Measurements from ENCODE around the gene NDFIP2.
"Not testable (repeated sequence)": the region's sequence is repeated elsewhere in the genome, so short reads cannot be mapped to it uniquely, and the experiment has no call there.

The NDFIP2 gene

DNA sequence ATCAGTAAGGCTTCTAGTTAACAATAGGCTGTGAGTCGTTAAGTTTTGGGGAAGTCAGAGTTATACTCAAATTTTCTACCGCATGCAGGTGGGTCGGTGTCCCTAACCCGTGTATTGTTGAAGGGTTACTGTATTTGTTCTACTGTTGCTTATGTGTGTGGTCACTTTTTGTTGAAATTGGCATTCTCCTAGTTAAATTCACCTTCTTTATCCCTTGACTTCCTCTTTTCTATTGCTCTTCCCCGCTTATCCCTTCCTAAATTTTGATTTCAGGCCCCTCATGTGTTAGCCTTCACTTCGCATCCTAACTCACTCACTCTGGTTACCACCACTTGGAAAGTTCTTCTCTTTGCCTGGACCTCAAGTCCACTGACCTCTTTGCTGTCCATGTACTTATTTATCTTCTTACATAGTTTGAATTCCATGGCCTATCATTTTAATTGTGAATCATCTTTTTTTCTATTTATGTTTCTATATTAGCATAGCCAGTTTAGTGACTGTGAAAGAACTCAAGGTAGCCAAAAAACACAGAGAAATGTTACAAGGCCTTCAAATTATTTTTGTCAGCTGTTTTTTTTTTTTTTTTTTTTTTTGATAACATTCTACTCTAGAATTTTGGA, 52.9 kb downstream of the NDFIP2 start:
- DNase-seq (ENCODE audit: low read depth in 2 of 2): no peak

DNA sequence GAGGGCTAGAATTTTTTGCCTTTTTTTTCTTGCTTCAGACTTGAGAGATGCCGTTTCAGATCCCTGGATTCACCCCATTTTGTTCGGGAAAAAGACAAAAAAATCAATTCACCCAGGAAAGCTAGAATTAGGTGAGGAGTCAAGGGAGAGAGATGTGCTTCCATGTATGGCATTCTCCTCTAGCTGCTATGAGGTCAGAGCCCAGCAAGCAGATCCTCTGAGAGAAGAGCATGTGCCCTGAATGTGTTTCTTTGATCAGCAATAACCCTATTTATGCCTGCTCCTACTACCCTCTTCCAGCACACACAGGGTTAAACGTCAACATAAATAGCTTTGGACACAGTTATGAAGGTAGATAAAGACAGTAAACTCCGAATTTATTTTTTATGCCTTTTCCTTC, 53.6 kb downstream of the NDFIP2 start:
- no peak for DNase-seq (ENCODE audit: low read depth in 2 of 2)

DNA sequence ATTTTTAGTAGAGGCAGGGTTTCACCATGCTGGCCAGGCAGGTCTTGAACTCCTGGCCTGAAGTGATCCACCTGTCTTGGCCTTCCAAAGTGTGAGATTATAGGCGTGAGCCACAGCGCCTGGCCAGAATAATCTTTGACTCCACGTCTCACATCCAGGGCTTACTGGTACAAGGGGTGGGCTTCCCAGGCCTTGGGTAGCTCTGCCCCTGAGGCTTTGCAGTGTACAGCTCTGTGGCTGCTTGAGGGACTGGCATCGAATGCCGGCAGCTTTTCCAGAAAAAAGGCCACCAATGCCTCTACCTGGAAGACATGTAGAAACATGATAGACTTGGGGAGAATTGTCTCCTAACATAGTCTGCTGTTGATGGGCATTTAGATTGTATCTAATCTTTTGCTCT, 57.8 kb downstream of the NDFIP2 start:
- no peak for DNase-seq (ENCODE audit: low read depth in 2 of 2)

DNA sequence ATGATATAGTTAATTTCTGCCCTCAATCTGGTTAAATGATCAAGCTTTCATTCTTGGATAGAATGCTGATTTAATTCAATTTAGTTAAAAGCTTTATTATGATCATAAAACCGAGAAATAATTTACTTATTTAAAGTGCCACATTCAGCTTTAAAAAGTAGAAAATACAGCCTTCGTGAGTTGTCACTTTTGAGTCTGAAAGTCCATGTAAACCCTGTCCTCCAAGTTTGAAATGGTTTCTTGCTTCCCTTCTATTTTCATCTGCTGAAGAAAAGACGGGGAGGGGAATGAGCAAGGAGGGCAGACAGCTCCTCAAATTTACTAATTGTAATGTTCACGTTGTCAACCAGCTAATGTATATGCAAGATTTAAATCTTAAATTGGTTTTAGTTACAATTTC, 59.5 kb downstream of the NDFIP2 start:
- DNase-seq (ENCODE audit: low read depth in 2 of 2): no peak

DNA sequence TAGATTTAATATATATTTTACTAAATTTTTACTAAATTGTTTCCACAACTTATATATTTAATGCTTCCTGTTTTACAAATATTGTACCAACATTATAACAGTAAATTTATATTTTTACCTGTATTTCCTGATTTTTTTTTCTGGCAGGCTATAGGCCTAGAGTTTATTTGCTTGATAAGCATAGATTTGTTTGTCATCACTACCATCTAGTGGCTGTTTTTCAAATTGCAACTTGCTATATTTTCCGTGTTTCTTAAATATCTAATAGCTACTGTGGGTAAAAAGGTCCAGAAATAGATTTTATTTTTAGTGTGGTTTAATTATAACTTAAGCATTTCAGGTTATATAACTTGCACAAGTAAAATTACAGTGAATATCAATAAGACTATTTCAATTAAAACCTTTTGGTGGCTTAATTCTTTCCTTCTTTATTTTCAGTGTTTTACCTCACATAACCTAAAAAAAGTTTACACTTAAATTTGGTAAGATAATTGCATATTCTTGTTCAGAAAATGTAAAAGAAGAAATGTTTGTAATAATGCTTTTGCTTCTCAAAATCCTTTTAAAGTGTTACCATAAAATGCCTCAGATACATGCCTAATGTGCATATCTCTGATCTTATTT, 60.6 kb downstream of the NDFIP2 start:
- no peak for DNase-seq (ENCODE audit: low read depth in 2 of 2)

DNA sequence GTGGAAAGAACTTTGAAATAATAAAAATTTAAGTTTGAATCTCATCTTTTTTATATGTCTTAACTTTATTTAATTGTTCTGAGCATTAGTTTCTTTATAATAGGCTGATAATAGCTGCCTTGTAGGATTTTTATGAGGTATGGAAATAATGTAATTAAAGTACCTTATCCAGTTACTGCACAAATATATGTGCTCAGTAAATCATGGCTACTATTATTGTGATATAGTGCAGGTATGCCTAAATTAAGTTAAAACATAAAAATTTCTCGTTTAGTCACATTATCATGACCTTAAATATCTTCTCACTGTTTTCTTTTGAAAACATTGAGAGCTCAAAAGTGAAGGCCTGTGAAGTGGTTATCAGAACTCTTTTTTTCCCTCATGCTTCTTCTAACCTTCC, 62.9 kb downstream of the NDFIP2 start:
- DNase-seq (ENCODE audit: low read depth in 2 of 2): no peak

DNA sequence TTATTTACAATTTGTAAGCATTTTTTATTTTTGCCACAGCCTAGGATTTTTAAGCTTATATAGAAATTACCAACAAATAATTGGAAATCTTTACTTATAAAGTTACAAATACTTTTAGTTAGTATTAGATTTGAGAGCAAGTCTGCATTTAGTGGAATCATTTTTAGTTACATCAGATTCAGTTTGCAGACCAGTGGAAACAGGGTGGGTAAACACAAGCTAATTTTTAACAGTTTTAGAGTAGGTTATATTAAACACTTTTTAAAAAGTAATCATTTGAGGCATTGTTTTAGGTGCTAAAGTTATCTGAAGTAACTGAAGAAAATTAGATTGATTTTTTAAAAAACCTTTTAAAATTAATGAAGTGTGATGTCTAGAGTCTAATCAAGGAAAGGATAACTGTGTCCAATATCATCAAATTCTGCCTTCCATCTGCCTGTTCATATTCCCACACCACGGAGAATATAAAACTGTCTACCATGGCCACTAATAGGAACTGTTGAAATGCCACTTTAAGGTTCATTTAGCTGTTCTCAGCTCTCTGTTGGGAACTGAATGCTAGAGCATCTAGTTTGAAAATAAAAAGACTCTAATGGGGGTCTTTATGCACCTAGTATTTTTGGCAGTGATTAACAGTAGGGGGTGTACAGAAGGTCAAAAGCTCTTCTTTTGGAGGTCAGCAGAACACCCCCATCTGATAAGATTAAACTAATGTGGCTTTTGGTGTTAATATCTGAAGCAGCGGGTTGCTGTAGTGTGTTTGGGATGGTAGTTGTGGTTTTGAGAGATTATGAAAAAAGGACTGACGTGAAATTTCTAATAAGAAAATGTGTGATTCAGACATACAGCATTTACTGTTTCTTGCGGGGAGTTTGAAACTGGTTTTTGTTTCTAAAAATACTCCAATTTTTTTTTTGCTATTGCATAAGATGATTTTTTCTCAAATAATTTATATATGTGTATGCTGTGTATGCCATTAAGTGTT, 66.5 kb downstream of the NDFIP2 start:
- no peak for DNase-seq (ENCODE audit: low read depth in 2 of 2)

DNA sequence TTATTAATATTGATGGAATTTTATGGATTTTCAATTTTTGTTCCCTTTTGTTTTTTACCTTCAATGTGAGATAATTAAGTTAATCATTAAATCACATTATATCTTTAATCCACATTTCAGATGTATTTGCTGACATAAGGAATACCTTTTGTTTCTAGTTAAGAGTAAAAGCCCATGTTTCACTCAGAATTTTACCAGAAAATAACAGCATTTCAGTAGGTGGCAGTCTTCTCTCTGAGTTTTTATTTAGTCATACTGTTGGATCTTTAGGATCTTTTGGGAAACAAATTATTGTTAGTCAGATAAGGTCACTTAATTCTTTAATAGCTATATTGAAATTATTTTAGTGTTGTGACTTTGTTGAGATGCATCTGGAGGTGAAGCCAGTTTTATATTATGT, 67.9 kb downstream of the NDFIP2 start:
- DNase-seq (ENCODE audit: low read depth in 2 of 2): no peak

DNA sequence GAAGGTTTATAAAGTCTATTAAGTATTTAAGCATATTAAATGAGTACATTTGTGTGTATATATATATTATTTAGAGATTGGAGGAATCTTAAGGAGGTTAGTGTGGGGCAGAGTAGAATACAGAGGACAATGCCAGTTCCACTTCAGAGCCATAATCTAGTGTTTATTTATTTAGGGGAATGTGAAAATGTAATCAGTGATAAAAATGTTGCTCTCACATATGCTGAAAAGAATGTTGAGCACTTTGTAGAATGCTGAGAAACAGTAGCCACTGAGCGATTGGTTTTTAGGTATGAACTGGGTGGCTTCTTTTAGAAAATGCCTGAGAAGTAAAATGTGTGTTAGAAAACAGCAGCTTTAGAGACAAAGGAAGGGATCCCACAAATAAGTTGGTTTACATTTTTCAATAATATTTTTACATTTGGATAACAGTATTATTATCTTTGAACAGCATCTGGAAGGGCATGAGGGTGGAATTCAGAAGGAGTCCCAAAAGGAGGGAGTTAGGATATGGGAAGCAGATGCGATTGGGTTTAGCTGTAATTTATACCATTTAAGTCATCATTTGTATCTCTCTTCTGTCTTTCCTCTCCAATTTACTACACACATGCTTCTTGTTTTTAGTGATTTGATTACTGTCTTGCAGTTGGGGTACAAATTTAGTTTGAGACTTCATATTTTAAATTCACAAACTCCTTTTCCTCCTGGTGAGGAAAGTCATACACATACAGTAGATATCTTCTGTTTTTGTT, 68.6 kb downstream of the NDFIP2 start:
- DNase-seq (ENCODE audit: low read depth in 2 of 2): no peak

DNA sequence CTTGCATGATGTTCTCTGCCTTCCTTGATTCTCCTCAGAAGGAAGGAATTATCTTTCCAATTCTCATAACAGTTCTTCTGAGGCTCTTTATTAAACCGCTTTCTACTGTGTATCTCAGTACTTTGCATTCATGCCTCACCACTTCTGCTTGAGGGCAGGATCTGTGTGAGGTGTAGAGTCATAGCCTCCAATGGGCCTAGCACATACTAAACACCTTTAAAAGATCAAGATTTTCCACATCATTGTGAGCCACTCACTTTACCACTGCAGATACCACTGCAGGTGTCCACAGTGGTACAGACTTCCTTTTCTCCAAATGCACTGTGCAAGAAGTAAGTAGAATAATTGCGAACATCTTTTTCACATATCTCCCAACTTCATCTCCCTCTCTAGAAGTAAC, 76.7 kb downstream of the NDFIP2 start:
- no peak for DNase-seq (ENCODE audit: low read depth in 2 of 2)

DNA sequence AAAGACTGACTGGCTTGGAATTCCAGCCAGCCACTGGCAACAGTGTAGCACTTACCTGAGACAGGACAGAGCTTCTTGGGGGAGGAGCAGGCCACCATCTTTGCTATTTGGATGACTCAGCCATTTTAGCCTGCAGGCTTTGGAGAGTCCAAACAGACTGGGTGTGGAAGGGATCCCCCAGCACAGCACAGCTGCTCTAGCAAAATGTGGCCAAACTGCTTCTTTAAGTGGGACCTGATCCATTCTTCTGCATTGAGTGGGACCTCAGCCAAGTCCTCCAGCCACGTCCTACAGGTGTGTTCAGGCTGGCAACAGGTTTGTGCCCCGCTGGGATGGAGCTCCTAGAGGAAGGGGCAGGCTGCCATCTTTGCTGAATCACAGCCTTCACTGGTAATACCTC, 80.0 kb downstream of the NDFIP2 start:
- DNase-seq (ENCODE audit: low read depth in 2 of 2): no peak

DNA sequence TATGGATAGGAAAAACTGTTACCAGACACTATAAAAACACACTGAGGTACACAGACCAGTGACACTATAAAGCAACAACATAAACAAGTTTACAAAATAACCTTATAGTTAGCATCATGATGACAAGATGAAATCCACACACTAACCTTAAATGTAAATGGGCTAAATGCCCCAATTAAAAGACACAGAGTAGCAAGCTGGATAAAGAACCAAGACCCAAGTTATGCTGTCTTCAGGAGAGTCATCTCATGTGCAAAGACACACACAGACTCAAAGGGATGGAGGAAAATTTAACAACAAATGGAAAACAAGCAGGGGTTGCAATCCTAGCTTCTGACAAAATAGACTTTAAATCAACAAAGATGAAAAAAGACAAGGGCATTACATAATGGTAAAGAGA, 81.6 kb downstream of the NDFIP2 start:
- DNase-seq (ENCODE audit: low read depth in 2 of 2): no peak

DNA sequence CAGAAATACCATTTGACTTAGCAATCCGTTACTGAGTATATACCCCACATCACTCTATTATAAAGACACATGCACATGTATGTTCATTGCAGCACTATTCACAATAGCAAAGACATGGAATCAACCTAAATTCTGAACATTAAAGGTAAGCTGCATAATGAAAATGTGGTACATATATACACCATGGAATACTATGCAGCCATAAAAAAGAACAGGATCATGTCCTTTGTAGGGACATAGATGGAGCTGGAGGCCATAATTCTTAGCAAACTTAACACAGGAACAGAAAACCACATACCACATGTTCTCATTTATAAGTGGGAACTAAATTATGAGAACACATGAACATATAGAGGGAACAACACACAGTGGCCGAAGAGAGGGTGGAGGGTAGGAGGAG, 85.2 kb downstream of the NDFIP2 start:
- no peak for DNase-seq (ENCODE audit: low read depth in 2 of 2)

DNA sequence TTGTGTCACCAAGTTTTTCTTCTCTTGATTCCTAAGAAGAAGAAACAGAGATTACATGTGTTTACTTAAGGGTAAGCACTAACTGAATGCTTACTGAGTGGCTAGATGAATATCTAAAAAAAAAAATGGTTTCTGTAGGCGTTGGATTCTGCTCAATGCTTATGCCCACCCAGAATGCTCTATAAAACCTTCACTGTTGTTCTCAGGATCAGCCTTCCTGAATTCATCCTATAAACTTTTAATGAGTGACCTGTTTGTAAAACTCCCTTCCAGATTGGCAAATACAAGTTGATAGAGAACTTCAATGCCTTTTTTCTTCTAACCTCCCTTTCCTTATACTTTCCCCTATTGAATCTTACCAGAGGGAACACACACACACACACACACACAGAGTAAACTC, 90.2 kb downstream of the NDFIP2 start:
- no peak for DNase-seq (ENCODE audit: low read depth in 2 of 2)

DNA sequence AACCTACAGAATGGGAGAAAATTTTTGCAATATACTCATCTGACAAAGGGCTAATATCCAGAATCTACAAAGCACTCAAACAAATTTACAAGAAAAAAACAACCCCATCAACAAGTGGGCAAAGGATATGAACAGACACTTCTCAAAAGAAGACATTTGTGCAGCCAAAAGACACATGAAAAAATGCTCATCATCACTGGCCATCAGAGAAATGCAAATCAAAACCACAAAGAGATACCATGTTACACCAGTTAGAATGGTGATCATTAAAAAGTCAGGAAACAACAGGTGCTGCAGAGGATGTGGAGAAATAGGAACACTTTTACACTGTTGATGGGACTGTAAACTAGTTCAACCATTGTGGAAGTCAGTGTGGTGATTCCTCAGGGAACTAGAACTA, 92.9 kb downstream of the NDFIP2 start:
- DNase-seq (ENCODE audit: low read depth in 2 of 2): not testable (repeated sequence)

DNA sequence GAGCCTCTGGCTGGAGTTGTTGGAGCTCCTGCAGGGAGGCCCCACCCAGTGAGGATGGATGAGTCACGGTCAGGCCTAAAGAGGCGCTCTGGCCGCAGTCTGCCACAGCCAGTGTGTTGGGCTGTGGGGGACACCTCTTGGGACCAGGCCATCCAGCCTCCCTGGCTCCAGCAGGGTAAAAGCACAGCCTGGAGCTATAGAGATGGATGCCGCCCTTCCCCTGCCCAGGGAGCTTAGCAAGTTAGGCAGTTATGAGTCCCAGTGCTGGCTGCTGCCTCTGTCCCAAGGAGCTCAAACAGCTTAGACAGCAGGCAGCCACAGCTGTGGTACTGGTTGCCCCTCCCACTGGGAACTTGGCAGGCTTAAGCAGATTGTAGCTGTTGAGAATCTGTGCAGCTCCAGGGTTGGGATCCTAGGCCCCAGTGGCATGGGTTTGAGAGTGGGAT, 100.9 kb downstream of the NDFIP2 start:
- no peak for DNase-seq (ENCODE audit: low read depth in 2 of 2)

DNA sequence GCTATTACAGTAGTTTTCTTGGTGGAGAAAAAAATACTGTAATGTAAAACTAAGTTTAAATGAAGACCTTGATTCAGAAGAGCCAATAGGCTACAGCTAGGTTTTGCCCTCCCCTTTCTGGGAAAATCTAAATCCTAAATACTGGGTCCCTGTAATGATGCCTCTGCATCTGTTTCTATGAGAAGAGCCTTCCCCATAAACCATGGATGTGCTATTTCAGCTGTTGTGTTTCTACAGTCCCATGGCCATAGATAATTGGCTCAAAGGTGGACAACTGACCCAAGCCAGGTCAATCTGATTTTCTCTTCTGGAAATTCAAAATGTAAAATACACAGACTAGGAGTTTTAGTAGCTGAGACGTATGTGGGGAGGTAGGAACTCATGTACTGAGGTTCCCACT, 101.9 kb downstream of the NDFIP2 start:
- DNase-seq (ENCODE audit: low read depth in 2 of 2): no peak

DNA sequence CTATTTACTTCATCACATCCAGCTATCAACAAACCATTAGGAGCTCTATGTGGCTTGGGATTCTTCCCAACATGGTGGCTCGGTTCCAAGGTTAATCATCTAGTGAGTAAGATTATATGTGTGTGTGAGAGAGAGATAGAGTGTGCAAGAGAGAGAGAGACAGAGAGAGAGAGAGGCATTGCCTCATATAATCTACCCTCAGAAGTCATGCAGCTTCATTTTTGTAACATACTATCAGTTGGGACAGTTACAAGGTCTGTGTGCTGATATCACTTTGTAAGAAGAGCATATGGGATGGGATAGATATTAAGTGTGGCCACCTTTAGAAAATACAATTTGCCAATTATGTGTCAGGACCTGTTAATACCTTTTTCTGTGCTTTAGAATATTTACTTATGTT, 104.1 kb downstream of the NDFIP2 start:
- no peak for DNase-seq (ENCODE audit: low read depth in 2 of 2)

DNA sequence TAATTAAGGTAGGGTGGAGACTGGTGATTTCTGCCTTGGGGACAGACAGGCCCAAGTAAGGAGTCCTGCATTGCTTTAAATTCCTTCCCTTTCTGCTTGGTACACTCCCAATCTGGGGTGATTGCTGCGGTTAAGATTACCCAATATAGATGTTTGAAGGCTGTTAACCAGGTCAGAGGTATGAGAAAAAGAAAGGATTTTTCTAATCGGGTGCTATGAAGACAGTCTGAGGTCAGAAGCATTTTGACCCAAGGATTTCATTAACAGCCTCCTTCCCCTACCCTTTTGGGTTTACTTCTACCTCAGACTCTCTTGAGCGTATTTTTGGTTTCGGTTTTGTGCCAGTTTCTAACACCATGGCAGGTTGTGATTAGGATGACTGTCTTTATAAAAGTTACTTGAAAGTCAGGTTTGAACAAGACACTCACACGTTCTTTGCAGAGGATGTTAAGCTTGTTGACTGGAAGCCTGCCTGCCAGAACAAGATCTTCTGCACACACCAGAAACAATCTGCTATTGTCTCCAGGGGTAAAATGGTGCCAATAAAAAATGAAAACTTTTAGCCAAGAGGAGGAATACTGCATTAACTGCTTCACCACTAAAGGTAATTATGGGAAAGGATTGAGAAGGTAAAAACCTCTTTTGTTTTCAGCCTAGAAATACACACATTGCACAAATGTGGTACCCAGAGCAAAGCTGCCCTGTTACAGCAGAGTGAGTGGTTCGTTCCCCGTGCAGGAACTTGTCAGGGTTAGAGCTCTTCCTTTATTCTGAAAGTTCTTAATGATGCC, 108.8 kb downstream of the NDFIP2 start:
- DNase-seq (ENCODE audit: low read depth in 2 of 2): no peak

DNA sequence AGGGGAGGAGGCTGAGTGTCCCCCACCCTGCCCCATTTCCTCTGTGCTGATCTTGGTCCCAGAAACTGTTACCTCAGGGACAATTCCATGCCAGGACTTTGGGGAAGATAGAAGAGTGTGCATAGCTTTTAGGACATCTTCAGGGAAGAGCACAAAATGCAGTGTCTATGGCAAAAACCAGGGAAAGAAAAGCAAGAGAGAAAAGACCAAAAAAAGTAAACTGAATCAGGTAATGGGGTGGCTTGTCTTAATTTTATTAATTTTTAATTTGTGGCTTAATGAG, 109.4 kb downstream of the NDFIP2 start:
- DNase-seq (ENCODE audit: low read depth in 2 of 2): no peak

DNA sequence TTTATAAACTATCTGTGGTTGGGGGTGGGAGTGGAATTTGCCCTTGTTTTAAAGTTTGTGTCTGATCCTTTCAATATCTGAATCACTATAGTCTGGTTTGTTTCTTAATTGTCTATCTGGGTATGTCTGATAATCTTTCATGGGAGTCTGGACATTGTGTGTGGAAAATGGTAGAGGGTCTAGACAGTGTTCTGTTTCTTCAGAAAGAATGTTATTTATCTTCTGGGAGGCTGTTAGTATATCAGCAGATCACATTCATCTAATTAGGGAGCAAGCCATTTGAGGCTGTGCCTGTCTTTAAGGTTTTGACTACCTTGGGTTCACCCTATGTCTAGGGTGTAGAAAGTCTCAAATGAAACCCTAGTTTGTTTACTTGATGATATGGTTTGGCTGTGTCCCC, 110.5 kb downstream of the NDFIP2 start:
- no peak for DNase-seq (ENCODE audit: low read depth in 2 of 2)

DNA sequence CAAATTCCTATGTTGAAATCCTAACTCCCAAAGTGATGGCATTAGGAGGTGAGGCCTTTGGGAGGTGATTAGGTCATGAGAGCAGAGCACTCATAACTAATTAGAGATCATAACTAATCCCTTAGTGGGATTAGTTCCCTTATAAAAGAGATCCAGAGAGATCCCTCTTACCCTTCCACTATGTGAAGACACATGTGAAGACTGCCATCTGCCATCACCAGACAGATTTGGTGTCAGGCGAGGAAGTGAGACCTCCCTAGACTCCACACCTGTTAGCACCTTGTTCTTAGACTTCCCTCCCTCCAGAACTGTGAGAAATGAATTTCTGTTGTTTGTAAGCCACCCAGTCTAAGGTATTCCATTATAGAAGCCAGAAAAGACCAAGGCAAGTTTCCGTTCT, 112.2 kb downstream of the NDFIP2 start:
- DNase-seq (ENCODE audit: low read depth in 2 of 2): no peak

Measured in stimulated activated CD4-positive, alpha-beta T cell treated with anti-CD3 and anti-CD28 coated beads, Interleukin-12 subunit alpha, Interleukin-12 subunit beta, amount 100 ng/mL, for 24 hours (primary cell).